WERI-Rb-1 (cell line): ENCODE data around the gene NTNG1.

Experiments
- DNase-seq: peaks from one replicate; pipeline ENCODE4 v3.0.0-alpha.2; 2020
- H3K27ac ChIP-seq: fragments of 250-450 bp; sonication (Bioruptor Pico); 2 replicates; pipeline ENCODE4 v1.5.1; 2020; ENCODE audit warnings: mild to moderate bottlenecking, moderate library complexity
- H3K27me3 ChIP-seq: fragments of 250-450 bp; sonication (Bioruptor Pico); 2 replicates; pipeline ENCODE4 v1.5.1; 2021; ENCODE audit warnings: mild to moderate bottlenecking, low read depth, moderate library complexity; ENCODE audit not compliant: insufficient read depth, severe bottlenecking
- H3K36me3 ChIP-seq: fragments of 250-450 bp; sonication (Bioruptor Pico); 2 replicates; pipeline ENCODE4 v1.5.1; 2020; ENCODE audit warnings: mild to moderate bottlenecking, moderate library complexity
- H3K4me3 ChIP-seq: 2 replicates; pipeline ENCODE4 v1.5.1; 2011; ENCODE audit warnings: low read depth, mild to moderate bottlenecking, control low read depth, low read length
- H3K9me3 ChIP-seq: fragments of 250-450 bp; sonication (Bioruptor Pico); 2 replicates; pipeline ENCODE4 v1.5.1; 2021; ENCODE audit warnings: mild to moderate bottlenecking, moderate library complexity; ENCODE audit not compliant: severe bottlenecking
- TF ChIP-seq, protein P1 (sequence below): IDR thresholded peaks from 2 replicates; pipeline ENCODE4 v1.5.1; 2011; ENCODE audit warnings: low read depth, mild to moderate bottlenecking, control low read depth, inconsistent platforms, low read length

NTNG1 gene

GRCh38 chr1:107352850-107353249 is 212.0 kb downstream of the NTNG1 start:
- peaks cover 9% of the 10 kb centered on the region for H3K9me3 ChIP-seq
- no peaks in the 10 kb centered on the region for H3K27me3 ChIP-seq
- TF ChIP-seq, protein P1, sequence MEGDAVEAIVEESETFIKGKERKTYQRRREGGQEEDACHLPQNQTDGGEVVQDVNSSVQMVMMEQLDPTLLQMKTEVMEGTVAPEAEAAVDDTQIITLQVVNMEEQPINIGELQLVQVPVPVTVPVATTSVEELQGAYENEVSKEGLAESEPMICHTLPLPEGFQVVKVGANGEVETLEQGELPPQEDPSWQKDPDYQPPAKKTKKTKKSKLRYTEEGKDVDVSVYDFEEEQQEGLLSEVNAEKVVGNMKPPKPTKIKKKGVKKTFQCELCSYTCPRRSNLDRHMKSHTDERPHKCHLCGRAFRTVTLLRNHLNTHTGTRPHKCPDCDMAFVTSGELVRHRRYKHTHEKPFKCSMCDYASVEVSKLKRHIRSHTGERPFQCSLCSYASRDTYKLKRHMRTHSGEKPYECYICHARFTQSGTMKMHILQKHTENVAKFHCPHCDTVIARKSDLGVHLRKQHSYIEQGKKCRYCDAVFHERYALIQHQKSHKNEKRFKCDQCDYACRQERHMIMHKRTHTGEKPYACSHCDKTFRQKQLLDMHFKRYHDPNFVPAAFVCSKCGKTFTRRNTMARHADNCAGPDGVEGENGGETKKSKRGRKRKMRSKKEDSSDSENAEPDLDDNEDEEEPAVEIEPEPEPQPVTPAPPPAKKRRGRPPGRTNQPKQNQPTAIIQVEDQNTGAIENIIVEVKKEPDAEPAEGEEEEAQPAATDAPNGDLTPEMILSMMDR = no peak
- no peak overlapping the region for H3K4me3 ChIP-seq
- H3K27ac ChIP-seq = no peak overlapping the region
- DNase-seq = no peak
- H3K36me3 ChIP-seq = no peaks in the 10 kb centered on the region

DNA sequence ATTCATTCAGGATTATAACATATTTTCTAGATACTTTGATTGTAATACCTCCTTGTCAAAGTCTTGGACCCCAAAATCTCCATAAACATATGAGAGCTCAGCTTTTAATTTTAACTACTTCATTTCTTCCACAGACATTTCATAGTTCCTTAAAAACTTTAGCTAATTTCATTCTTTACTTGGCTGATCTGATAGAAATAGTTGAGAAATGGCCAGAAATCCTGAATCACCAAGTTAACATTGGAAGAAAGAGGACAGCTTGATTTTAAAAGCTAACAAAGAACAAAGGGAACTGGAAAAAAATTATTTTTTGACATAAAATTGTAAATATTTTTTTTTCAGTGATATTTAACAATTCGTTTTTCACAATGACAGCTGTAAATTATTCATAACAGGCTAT is 216.5 kb downstream of the NTNG1 start:
- H3K4me3 ChIP-seq = no peak overlapping the region
- peak overlapping the region; percentile 88 for H3K27ac ChIP-seq
- H3K27me3 ChIP-seq = no peaks in the 10 kb centered on the region
- TF ChIP-seq, protein P1 = no peak
- no peak for DNase-seq
- no peaks in the 10 kb centered on the region for H3K36me3 ChIP-seq
- peaks cover 3% of the 10 kb centered on the region for H3K9me3 ChIP-seq

- DNase-seq = peak; percentile 57
- Histone ChIP-seq H3K4me3 (peak overlapping the region; percentile 26), H3K27me3 (no peaks in the 10 kb centered on the region), H3K9me3 (peaks cover 2% of the 10 kb centered on the region), H3K27ac (peak overlapping the region; percentile 88), H3K36me3 (no peaks in the 10 kb centered on the region)
- TF ChIP-seq, protein P1 = no peak
Observed at GRCh38 chr1:107358619-107359327, 217.9 kb downstream of the NTNG1 start.

- no peaks in the 10 kb centered on the region for H3K36me3 ChIP-seq
- peak overlapping the region; percentile 26; the same call in 1 of the 2 replicates for H3K4me3 ChIP-seq
- TF ChIP-seq, protein P1 = no peak
- no peak for DNase-seq
- H3K9me3 ChIP-seq = peaks cover 2% of the 10 kb centered on the region
- H3K27ac ChIP-seq = peak overlapping the region; percentile 88
- H3K27me3 ChIP-seq = no peaks in the 10 kb centered on the region
Observed at GRCh38 chr1:107359472-107360241, 218.8 kb downstream of the NTNG1 start.

DNA sequence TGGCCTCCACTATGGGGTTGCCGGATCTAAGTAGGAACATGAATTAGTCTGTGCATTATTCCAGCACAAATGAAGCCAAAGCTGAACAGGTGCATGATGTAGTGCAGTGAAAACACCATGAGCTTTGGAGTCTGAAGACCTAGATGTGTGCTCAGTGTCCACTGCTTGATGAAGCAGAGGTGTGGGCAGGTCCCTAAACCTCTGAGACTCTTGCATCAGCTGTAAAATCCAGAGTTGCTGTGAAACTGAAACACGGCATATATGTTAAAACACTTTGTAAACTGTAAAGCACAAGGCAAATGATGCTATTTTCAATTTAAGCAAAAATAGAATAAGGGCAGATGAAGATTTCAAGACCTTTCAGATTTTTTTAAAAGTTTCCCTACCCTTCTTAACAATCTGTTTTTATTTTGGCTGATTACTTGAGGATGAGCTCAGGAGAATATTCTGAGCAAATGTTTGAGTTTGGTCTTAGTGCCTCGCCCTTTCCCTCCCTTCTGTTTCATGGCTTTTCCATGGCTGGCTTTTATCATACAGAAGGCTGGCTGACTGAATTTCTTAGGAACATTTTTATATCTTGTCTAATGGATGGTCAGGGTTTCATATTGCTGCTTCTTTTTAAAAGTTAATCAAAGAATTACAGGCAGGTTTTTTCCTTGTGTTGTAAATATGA is 221.8 kb downstream of the NTNG1 start:
- no peak overlapping the region for H3K4me3 ChIP-seq
- H3K9me3 ChIP-seq = no peaks in the 10 kb centered on the region

More for the DNA sequence above, 221.8 kb downstream of the NTNG1 start:
- TF ChIP-seq, protein P1 = no peak
- DNase-seq = no peak
- no peaks in the 10 kb centered on the region for H3K27me3 ChIP-seq
- H3K27ac ChIP-seq = no peak overlapping the region
- no peaks in the 10 kb centered on the region for H3K36me3 ChIP-seq
